ENCODE results near the gene CYP2D6.
"Not testable (repeated sequence)": the region's sequence is repeated elsewhere in the genome, so short reads cannot be mapped to it uniquely, and the experiment has no call there.

CYP2D6 gene

GRCh38 chr22:42156598-42156997 lies 26.0 kb upstream of the CYP2D6 start:
- no peak for DNase-seq

- no peak for DNase-seq
These were observed 25.5 kb upstream of the CYP2D6 start for GRCh38 chr22:42156121-42156520.

- DNase-seq, result no peak
These were observed 24.5 kb upstream of the CYP2D6 start for GRCh38 chr22:42155053-42155543.

GRCh38 chr22:42154293-42155052 lies 23.9 kb upstream of the CYP2D6 start:
- DNase-seq, result no peak

GRCh38 chr22:42152661-42153270 lies 22.2 kb upstream of the CYP2D6 start:
- no peak for DNase-seq

- DNase-seq, result no peak
These were observed 21.5 kb upstream of the CYP2D6 start for GRCh38 chr22:42151924-42152635.

GRCh38 chr22:42150727-42151590 lies 20.3 kb upstream of the CYP2D6 start:
- no peak for DNase-seq

GRCh38 chr22:42149798-42150197 lies 19.2 kb upstream of the CYP2D6 start:
- DNase-seq, result not testable (repeated sequence)

- DNase-seq, result no peak
These were observed 14.6 kb upstream of the CYP2D6 start for GRCh38 chr22:42145175-42145574.

- not testable (repeated sequence) for DNase-seq
These were observed 13.5 kb upstream of the CYP2D6 start for GRCh38 chr22:42143859-42144822.

GRCh38 chr22:42142771-42143461 lies 12.3 kb upstream of the CYP2D6 start:
- DNase-seq, result no peak

- not testable (repeated sequence) for DNase-seq
These were observed 10.9 kb upstream of the CYP2D6 start for GRCh38 chr22:42141307-42142057.

GRCh38 chr22:42140153-42140552 lies 9.5 kb upstream of the CYP2D6 start:
- not testable (repeated sequence) for DNase-seq

GRCh38 chr22:42139508-42139907 lies 8.9 kb upstream of the CYP2D6 start:
- DNase-seq, result not testable (repeated sequence)

GRCh38 chr22:42138972-42139371 lies 8.4 kb upstream of the CYP2D6 start:
- DNase-seq, result no peak

GRCh38 chr22:42138122-42138770 lies 7.6 kb upstream of the CYP2D6 start:
- DNase-seq, result no peak

GRCh38 chr22:42135688-42136087 lies 5.1 kb upstream of the CYP2D6 start:
- not testable (repeated sequence) for DNase-seq

GRCh38 chr22:42134100-42135020 lies 3.8 kb upstream of the CYP2D6 start:
- no peak for DNase-seq
